Cardiac septum (tissue), 1 donor: ENCODE data around the gene OXT. TPM values are rescaled to one million over a fixed set of nuclear protein-coding genes. Genes with fewer than 3 reads are reported as not detected.
"Not testable (repeated sequence)": the region's sequence is repeated elsewhere in the genome, so short reads cannot be mapped to it uniquely, and the experiment has no call there.

Experiments
- DNase-seq: peaks from one replicate; pipeline ENCODE4 v3.0.0-alpha.2; 2020; ENCODE audit warnings: low spot score
- intact Hi-C: fragments of 100-400 bp; cut with DNase I; formaldehyde crosslinking; loops from one replicate; pipeline ENCODE4 v1.14.0; 2022
- long read RNA-seq: library from polyadenylated mRNA; unstranded; transcript quantifications from one replicate; pipeline ENCODE4 v2.0.0, GENCODE V29; 2021
- total RNA-seq: library from RNA; stranded (reverse); fragmentation: NEBNext Ultra II Directional; extraction: Animal tissue kit (Norgen Biotek cat#: 25700); gene quantifications from one replicate; pipeline ENCODE4 v1.2.1, GENCODE V29; 2021
- donor health status: DM: no; HTN: no; CAD: no.

Gene OXT
- total RNA-seq, result not detected
- long read RNA-seq, result 0 reads

DNA sequence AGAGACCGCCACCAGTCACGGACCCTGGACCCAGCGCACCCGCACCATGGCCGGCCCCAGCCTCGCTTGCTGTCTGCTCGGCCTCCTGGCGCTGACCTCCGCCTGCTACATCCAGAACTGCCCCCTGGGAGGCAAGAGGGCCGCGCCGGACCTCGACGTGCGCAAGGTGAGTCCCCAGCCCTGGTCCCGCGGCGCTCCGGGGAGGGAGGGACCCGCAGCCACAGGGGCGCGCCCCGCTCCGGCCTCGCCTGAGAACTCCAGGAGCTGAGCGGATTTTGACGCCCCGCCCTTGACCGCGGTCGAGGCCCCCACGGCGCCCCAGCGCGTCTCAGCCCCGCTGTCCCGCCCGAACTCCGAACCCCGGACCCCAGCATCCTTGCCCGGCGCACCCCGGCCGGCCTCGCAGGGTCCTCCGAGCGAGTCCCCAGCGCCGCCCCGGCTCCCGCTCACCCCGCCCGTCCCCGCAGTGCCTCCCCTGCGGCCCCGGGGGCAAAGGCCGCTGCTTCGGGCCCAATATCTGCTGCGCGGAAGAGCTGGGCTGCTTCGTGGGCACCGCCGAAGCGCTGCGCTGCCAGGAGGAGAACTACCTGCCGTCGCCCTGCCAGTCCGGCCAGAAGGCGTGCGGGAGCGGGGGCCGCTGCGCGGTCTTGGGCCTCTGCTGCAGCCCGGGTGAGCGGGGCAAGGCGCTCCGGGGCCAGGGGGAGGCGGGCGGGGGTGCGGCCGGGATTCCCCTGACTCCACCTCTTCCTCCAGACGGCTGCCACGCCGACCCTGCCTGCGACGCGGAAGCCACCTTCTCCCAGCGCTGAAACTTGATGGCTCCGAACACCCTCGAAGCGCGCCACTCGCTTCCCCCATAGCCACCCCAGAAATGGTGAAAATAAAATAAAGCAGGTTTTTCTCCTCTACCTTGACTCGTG lies at the start of gene OXT:
OXT (plus strand) TSS at position 11 of the 920 bp plus-strand sequence; CDS start at position 47, 36 bp downstream.
- no peak for DNase-seq
- intact Hi-C loops, result no loop called here

DNA sequence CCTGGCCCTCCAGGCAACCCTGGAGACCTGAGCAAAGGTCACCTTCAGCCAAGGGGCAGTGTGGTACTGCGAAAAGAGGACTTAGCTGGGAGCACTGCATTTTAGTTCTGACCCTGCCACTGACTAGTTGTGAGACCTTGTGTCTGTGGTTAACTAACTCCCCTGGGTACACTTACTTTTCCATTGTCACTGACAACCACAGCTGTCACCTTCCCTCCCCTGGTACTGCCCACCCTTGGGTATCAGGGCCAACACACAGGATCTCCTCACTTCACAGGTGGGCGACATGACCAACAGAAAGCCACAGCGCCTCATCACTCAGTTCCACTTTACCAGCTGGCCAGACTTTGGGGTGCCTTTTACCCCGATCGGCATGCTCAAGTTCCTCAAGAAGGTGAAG lies 49.6 kb upstream of the OXT start:
- no peak for DNase-seq
- intact Hi-C loops, result no loop called here

DNA sequence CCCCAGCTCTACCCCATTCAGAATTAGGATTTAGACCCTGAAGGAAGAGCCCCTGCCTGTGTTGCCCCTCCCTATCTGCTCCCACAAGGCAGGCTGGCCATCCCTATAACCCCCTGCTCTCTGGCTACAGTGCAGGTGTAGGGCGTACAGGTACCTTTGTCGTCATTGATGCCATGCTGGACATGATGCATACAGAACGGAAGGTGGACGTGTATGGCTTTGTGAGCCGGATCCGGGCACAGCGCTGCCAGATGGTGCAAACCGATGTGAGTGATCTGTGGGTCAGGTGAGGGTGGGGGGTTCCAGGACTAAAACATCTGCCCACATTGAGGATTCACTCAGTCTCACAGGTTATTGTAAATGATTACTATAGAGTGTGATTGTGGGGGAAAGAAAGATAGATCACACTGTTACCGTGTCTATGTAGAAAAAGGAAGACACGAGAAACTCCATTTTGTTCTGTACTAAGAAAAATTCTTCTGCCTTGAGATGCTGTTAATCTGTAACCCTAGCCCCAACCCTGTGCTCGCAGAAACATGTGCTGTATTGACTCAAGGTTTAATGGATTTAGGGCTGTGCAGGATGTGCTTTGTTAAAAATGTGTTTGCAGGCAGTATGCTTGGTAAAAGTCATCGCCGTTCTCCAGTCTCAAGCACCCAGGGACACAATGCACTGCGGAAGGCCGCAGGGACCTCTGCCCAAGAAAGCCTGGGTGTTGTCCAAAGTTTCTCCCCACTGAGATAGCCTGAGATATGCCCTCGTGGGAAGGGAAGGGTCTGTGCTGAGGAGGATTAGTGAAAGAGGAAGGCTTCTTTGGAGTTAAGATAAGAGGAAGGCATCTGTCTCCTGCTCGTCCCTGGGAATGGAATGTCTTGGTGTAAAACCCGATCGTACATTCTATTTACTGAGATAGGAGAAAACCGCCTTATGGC lies 48.6 kb upstream of the OXT start:
- DNase-seq, intact Hi-C loops: not testable (repeated sequence)

DNA sequence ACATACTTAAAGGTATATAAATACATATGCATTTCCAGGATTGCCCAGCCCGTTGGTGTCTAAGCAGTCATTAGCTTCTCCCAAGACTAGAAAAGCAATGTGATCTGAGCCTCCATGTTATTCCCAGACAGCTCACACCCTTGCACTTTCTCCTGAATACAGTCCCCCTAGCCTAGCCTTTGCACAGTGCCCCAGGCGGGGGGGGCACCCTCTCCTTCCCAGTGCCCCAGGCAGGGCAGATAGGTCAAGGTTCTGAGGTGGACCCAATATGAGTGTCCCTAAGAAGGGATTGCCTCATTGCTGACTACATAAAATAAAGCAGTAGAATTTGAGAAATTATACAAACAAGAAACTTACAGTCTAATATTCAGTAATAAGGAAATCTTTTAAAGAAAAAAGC lies 43.4 kb upstream of the OXT start:
- DNase-seq, result no peak
- intact Hi-C loops, result no loop called here

DNA sequence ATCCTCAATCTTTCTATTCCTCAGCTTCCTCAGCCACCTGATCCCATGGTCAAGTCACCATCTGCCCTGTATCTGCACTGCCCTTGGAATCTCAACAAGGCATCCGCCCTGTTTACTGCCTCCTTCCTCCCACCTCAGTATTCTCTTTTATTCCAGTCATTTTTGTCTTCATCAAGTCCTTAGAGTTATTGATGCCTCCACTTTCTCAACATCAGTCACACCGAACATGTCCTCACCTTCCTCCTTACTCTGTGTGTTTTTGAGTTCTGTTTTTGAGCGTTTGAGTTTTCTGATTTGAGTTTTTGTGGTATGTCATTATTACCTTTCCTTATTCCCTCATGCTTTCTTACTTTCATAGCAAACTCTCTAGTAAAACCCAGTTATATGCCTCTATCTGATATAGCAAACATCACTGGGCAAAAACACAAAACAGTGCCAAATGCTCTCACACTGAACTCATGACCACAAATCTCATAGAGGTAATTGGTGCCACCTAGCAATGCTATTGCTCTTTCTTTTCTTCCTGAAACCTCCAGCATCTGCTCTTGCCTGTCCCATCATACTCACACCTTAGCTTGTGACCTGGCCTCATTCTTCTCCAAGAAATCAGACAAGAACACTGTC lies 39.8 kb upstream of the OXT start:
- no peak for DNase-seq
- intact Hi-C loops, result no loop called here

DNA sequence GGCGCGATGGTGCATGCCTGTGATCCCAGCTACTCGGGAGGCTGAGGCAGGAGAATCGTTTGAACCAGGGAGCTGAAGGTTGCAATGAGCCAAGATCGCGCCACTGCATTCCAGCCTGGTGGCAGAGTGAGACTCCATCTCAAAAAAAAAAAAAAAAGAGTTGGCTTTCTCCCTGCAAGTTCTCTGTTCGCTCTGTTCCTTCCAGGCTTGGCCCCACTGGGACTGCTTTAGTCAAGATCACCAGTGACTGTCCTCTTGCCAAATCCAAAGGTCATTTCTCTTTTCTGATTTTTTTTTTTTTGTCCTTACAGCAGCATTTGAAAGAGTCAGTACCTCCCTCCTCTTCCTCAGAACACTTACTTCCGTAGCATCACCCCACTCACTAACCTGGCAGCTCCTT lies 38.8 kb upstream of the OXT start:
- intact Hi-C loops, result no loop called here
- no peak for DNase-seq

DNA sequence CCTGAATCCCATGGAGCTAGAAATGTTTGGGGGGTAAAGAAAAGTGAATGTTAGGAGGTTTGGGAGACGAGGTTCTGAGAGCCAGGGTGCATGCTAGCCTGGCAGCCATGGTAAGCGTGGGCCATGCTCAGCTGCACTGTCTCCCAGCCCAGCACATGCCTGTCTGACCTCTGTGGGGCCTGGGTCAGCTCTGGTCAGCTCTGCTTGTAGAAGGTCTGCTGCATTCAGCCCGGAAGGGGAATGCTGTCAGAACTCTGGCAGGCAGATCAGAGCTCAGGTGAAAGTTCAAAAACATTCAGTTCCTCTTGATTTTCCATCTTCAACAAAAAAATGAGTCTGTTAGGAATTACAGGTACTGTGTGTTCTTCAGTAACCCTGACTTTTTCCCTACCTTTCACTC lies 33.8 kb upstream of the OXT start:
- intact Hi-C loops, result no loop called here
- no peak for DNase-seq

DNA sequence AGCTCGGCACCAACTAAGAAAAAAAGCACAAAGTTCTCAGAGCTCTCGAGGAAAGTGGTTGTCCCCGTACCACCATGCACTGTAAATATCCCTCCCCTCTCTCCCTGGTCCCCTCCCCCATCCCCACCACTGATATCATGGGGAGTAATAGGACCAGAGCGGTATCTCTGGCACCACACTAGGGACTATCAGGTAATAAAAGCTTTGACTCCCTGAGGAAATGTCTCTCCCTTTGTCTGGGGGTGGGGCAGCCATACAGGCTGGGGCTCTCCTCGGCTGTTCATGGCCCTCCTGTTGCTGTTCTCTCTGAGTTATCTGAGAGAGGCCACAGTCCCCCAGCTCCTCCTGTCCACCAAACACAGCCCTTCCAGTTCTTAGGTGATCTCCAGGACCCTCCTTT lies 33.0 kb upstream of the OXT start:
- intact Hi-C loops, result no loop called here
- no peak for DNase-seq

DNA sequence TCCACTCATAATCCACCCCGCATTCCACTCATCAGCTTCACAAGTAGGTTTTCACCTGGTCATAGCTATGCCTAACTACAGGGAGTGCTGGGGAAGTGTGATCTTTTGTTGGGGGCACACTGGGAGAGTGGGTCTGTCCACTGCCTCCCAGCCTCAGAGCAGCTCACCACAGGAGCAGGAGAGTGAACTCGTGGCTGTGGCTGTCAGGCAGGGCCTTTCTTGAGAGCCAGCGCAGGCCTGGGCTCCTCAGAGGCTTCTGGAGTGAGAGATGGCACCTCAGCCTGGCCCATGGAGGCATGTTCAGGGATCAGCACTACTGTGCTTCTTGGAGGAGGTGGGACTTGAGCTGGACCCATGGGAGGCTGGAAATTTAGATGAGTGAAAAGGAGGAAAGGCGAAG lies 32.0 kb upstream of the OXT start:
- intact Hi-C loops, result no loop called here

DNA sequence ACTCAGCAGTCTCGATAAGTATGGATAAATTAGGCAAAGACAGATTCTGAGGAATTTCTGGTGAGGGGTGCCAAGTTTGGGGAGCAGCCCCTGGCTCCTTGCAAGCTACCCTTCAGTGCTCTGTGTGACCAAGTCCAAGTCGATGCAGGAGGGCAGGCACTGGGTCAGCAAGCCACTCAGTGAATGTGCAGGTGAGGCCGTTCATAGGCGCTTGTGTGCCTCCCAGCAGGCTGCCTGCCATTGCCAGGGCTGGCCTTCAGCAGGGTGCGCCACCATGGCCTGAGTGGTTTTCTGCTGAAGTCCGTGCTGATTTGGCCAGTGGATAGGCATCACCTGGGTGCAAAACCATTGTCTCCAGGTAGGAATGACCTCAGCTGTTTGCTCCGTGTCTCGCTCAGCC lies 31.3 kb upstream of the OXT start:
- intact Hi-C loops, result no loop called here
- no peak for DNase-seq

More for the DNA sequence above, 32.0 kb upstream of the OXT start:
- DNase-seq, result no peak

DNA sequence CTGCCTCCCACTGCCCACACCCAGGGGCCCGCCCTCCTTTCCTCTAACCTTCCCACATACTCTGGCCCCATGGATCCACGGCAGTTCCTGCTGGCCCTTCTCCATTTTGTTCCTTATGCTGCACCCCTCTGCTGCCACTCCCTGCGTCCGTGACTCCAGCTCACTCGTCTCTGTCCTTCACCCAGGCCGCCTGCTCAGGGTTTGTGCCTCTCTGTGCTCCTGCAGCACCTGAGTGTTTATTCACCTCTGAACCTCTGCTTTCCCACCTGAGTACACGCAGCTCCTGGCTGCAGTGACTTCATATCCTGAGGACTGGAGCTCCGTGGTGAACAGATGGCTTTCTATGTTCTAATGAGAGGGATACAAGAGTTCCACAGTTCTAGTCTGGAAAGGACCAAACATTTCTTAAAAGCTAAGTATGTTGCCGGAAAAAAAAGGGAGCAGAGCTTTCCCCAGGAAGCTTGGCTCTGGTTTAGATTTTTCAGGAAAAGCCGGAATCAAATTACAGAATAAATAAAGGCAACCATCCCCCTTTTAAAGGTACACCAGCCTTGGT lies 29.5 kb upstream of the OXT start:
- intact Hi-C loops, result no loop called here
- DNase-seq, result no peak

DNA sequence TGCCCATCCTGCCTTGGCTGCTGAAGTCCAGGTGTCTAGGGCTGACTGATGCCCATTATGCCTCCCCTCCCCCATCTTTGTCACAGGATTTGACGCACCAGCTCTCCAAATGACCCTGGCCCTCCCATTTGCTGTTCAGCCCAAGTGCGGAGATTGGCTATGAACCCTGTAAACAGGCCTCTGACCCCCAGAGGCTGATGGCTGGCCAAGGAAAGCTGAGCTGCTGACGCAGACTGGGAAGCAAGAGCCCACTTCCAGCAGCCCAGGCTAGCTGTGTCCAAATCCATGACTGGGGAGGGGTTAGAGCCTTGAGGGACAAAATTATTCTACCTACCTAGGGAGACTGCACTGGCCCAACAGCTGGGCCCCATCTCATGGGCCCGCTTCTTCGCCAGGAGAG lies 28.8 kb upstream of the OXT start:
- no peak for DNase-seq
- intact Hi-C loops, result no loop called here

DNA sequence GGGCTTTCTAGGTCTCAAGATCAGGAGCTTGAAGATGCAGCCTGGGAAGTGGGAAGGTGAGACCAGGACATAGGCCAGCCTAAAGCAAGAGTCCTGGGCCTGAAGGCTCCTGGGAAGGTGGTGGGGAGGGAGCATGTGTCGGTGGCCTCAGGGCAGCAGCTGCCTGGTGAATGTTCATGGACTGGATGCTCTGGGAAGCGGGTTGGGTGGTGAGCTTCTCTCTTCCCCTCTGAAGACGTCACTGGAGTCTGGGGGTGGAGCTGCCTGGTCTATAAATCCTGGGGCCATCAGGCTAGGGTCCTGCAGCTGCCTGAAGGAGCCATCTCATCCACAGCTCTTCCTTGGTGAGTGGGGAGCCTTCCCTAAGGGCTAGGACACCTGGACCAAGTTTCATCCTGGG lies 28.1 kb upstream of the OXT start, which contains the start of gene GNRH2:
GNRH2 (plus strand) TSS at position 301 of the 400 bp plus-strand sequence. CDS start 793 bp downstream, outside the sequence.
- intact Hi-C loops, result no loop called here
- DNase-seq, result no peak

DNA sequence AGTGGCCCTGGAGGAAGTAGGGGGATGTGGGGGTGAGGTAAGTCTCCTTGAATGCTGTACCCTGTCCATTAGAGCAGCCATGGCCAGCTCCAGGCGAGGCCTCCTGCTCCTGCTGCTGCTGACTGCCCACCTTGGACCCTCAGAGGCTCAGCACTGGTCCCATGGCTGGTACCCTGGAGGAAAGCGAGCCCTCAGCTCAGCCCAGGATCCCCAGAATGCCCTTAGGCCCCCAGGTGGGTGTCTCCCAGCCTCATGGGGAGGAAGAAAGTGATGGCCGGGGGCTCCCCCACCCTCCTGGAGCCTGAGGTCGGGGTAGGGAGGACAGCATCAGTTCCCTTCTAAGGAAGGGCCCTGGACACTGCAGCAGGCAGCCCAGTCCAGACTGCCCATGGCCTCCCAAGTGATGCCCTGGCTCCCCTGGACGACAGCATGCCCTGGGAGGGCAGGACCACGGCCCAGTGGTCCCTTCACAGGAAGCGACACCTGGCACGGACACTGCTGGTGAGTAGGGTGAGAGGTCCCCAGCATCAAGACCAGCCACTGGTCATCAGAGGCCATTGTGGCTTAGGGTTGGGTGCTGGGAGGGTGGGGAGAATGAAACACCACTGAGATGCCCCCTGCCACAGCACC lies 27.0 kb upstream of the OXT start:
- intact Hi-C loops, result no loop called here
- DNase-seq, result no peak

DNA sequence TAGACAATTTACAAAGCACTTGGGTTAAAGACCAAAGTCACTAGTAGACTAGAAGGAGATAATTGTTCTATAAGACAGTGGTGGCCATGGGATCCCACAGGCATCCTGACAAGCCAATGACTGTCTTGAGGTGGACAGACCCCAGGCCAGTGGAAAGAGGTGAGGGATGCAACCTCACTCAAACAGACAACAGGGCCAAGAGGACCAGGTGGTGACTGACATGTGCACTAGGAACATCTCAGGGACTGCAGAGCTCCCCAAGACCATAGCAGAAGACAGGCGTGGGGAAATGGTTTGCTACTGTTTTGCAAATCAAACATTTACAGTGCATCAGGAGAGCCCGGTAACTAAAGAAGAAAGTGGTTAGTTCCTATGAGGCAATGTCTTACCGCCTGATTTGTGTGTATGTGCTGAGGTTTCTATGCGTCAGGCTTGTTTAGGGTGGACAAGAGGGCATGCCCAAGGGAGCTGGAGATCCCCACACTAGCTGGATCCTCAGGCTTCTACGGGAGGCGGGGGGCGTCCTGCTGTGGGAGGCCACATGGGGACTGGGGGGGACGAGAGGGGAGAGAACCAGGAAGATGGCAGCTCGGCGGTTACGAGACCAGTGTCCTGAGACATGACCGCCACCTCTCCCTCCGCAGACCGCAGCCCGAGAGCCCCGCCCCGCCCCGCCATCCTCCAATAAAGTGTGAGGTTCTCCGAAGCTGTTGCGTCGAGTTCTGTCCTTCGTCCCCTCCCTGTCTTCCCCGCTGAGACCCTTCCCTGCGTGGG lies 26.2 kb upstream of the OXT start:
- intact Hi-C loops, result no loop called here
- peak; percentile 87 for DNase-seq

DNA sequence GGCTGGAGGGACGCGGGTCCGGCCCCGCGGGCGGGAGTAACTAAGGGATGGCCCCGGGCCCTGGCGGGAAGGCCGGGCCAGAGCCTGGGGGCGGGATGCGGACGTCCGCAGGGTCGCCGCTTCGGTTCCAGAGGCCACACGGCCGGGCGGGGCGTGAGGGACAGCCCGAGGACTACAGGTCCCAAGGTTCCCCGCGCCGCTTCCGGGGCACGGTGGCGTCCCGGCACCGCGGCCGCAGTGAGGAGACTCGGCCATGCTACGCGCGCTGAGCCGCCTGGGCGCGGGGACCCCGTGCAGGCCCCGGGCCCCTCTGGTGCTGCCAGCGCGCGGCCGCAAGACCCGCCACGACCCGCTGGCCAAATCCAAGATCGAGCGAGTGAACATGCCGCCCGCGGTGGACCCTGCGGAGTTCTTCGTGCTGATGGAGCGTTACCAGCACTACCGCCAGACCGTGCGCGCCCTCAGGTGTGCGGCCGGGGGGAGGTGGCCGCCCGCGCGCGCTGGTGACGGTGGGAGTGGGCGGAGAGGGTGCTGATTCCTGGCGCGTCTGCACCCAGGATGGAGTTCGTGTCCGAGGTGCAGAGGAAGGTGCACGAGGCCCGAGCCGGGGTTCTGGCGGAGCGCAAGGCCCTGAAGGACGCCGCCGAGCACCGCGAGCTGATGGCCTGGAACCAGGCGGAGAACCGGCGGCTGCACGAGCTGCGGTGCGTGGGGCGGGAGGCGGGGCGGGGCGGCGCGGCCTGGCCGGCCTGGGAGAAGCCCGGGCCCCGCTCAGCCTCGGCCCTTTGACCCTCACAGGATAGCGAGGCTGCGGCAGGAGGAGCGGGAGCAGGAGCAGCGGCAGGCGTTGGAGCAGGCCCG lies 25.4 kb upstream of the OXT start, which contains the start of gene MRPS26:
MRPS26 (plus strand) TSS at position 237 of the 861 bp plus-strand sequence; CDS start at position 254, 17 bp downstream.
- intact Hi-C loops, result no loop called here
- DNase-seq, result peak; percentile 96

DNA sequence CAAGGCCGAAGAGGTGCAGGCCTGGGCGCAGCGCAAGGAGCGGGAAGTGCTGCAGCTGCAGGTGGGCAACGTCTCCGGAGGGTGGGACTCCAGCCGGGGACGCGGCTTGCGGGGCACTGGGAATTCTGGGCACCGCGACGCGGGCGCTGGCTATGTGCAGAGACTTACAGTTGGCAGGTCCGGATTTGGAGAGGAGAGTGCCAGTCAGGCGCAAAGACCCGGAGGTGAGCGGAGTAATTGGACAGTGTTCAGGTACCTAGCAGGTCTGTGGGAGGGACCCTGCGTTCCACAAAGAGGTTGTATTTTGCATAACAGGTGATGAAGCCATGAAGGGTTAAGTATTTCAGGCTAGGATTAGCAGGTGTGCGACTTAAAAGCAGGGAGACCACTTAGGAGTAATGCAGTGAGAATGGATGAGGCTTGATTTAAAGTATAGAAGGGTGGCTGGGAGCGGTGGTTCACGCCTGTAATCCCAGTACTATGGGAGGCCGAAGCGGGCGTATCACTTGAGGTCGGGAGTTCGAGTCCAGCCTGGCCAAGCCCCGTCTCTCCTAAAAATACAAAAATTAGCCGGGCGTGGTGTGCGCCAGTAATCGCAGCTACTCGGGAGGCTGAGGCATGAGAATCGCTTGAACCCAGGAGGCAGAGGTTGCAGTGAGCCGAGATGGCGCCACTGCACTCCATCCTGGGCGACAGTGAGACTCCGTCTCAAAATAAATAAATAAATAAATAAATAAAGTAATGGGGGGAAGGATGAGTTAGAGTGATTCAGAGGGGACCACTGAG lies 24.6 kb upstream of the OXT start:
- intact Hi-C loops, result no loop called here
- DNase-seq, result no peak
